Esophagus squamous epithelium (tissue), 5 donors: ENCODE data around the gene HBS1L. TPM values are rescaled to one million over a fixed set of nuclear protein-coding genes. Genes with fewer than 3 reads are reported as not detected.

Experiments used
- DNase-seq: peaks from one replicate; lab custom pipeline; 2025; lab: John Stamatoyannopoulos, UW
- H3K27ac ChIP-seq, 4 donors: fragments of 200-600 bp; sonication (generic); one replicate each; pipeline ENCODE4 v1.5.1; 2016 to 2019; ENCODE audit warnings: mild to moderate bottlenecking in 1 of 4
- H3K27me3 ChIP-seq, 4 donors: fragments of 200-600 bp; sonication (generic); 1 replicate in 3 of 4; 2 replicates in 1 of 4; pipeline versions ENCODE4 v1.5.1 to v1.6.0; 2017 to 2021; ENCODE audit warnings: antibody characterized with exemption in 1 of 4
- H3K36me3 ChIP-seq, 3 donors: fragments of 200-600 bp; sonication (generic); one replicate each; pipeline ENCODE4 v1.5.1; 2016 to 2019
- H3K4me1 ChIP-seq, 3 donors: fragments of 200-600 bp; sonication (generic); one replicate each; pipeline ENCODE4 v1.5.1; 2017 to 2019
- H3K4me3 ChIP-seq, 4 donors: fragments of 200-600 bp; sonication (generic); 1 replicate in 3 of 4; 2 replicates in 1 of 4; pipeline ENCODE4 v1.5.1; 2016 to 2019; ENCODE audit warnings: mild to moderate bottlenecking in 2 of 4, moderate library complexity in 1 of 4
- H3K9me3 ChIP-seq, 3 donors: fragments of 200-600 bp; sonication (generic); one replicate each; pipeline ENCODE4 v1.5.1; 2016 to 2019
- CTCF ChIP-seq, 6 experiments: fragments of 450-650 bp in 4 of 6; fragments of 200-600 bp in 2 of 6; sonication (generic) in 2 of 6; IDR thresholded peaks; one replicate each; pipeline ENCODE4 v1.5.1; 2016 to 2019; ENCODE audit warnings: antibody characterized with exemption in 6 of 6, mild to moderate bottlenecking in 4 of 6, moderate library complexity in 4 of 6
- POLR2A ChIP-seq, 4 donors: fragments of 450-650 bp; IDR thresholded peaks; one replicate each; pipeline ENCODE4 v1.6.1; 2017; ENCODE audit warnings: antibody characterized with exemption in 4 of 4, mild to moderate bottlenecking in 4 of 4, moderate library complexity in 3 of 4
- WGBS, 2 donors: methylation state at CpG; one replicate each; pipeline ENCODE4 v1.1.5; 2018; 5-methylcytosine and 5-hydroxymethylcytosine counted together
- intact Hi-C: fragments of 100-400 bp; cut with DNase I; formaldehyde crosslinking; loops from one replicate; pipeline ENCODE4 v1.15.0; 2022
- total RNA-seq, 4 donors: library from RNA; depleted of rRNA; stranded (reverse); fragments of >200 nt; gene quantifications; one replicate each; pipeline ENCODE4 v1.1.0, GENCODE V29; 2016
- donor health status: DM: yes; HTN: yes; CAD: no.

The HBS1L gene
- total RNA-seq, 4 donors from 2014 or later = 41.6 to 65.3 (median 45.8) TPM

- DNase-seq = no peak
- Histone ChIP-seq H3K4me3 (no peak overlapping the region), H3K9me3 (no peaks in the 10 kb centered on the region), H3K36me3 (peaks cover 0 to 60% (median 6%) of the 10 kb centered on the region in 3 donors), H3K27me3 (no peaks in the 10 kb centered on the region), H3K4me1 (peaks cover 0 to 24% (median 3%) of the 10 kb centered on the region in 3 donors), H3K27ac (no peak overlapping the region)
- TF ChIP-seq POLR2A (IDR thresholded peaks at IDR 0.05) = no peak
- 46 to 55% methylated on average over 3 of the region's 3 CpGs for WGBS, 2 donors
- intact Hi-C loops = no loop called here
Observed at GRCh38 chr6:135044639-135045038, 10.0 kb downstream of the HBS1L start.

- DNase-seq = no peak
- no peaks in the 10 kb centered on the region for H3K9me3 ChIP-seq
- WGBS, 2 donors = 66 to 81% methylated on average over 2 of the region's 2 CpGs
Observed at GRCh38 chr6:135043846-135044245, 10.8 kb downstream of the HBS1L start.

GRCh38 chr6:135043364-135043763, 11.3 kb downstream of the HBS1L start:
- 77 to 85% methylated on average over 3 of the region's 3 CpGs for WGBS, 2 donors
- H3K9me3 ChIP-seq = no peaks in the 10 kb centered on the region
- peaks cover 0 to 59% (median 6%) of the 10 kb centered on the region in 3 donors for H3K36me3 ChIP-seq
- no peak for DNase-seq
- no peak overlapping the region for H3K4me3 ChIP-seq
- TF ChIP-seq CTCF (IDR thresholded peaks at IDR 0.05) (no peak), POLR2A (IDR thresholded peaks at IDR 0.05) (no peak)
- intact Hi-C loops = no loop called here
- peaks cover 0 to 24% (median 3%) of the 10 kb centered on the region in 3 donors for H3K4me1 ChIP-seq
- no peaks in the 10 kb centered on the region for H3K27me3 ChIP-seq
- H3K27ac ChIP-seq = no peak overlapping the region

More at GRCh38 chr6:135043846-135044245, 10.8 kb downstream of the HBS1L start:
- peaks cover 0 to 24% (median 3%) of the 10 kb centered on the region in 3 donors for H3K4me1 ChIP-seq
- TF ChIP-seq POLR2A (IDR thresholded peaks at IDR 0.05) = no peak
- TF ChIP-seq CTCF (IDR thresholded peaks at IDR 0.05) = no peak
- H3K4me3 ChIP-seq = no peak overlapping the region
- intact Hi-C loops = no loop called here
- H3K27ac ChIP-seq = no peak overlapping the region
- H3K36me3 ChIP-seq = peaks cover 0 to 60% (median 6%) of the 10 kb centered on the region in 3 donors
- H3K27me3 ChIP-seq = no peaks in the 10 kb centered on the region

DNA sequence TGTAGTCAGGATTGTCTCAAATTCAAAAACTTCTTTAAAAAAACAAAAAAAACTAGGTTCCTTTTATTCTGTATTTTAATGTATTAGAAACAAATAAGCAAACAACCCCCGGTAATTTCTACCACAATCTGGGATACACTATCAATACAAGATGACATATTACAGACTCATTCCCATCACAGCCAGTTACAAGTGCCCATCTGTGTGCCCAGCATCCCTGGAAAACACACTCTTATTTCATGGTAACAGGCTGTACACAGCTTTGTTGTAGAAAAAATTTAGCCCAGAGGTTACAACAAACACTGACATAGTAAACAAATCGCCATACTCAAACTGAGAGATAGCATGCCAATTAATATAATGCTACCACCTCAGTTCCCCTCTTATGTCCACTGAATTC, 16.3 kb downstream of the HBS1L start:
- peaks cover 0 to 83% (median 0%) of the 10 kb centered on the region in 3 donors for H3K36me3 ChIP-seq
- H3K9me3 ChIP-seq = no peaks in the 10 kb centered on the region
- no peak overlapping the region for H3K4me3 ChIP-seq
- DNase-seq = no peak
- no peak overlapping the region for H3K27ac ChIP-seq
- no peaks in the 10 kb centered on the region for H3K27me3 ChIP-seq
- TF ChIP-seq CTCF (IDR thresholded peaks at IDR 0.05) = no peak
- 91 to 93% methylated on average over 2 of the region's 2 CpGs for WGBS, 2 donors
- peaks cover 0 to 1% (median 0%) of the 10 kb centered on the region in 3 donors for H3K4me1 ChIP-seq
- intact Hi-C loops = no loop called here

DNA sequence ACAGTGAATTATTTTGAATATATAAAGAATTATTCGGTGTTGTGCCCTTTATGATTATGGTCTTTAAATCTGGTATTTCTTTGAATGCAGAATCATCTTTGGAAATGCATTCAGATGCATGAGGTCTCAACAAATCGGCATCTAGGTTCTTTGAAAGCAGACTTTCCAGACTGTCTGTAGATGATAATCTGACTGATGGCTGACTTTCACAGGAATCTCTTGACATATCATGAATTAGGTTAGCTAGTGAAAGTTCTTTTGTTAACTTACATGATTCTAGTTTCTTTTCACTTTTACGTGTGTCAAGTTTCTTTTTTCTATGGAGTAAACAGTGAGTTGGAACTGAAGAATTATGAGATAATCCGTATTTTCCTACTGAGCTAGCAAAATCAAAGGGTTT, 17.1 kb downstream of the HBS1L start:
- TF ChIP-seq POLR2A (IDR thresholded peaks at IDR 0.05) (no peak), CTCF (IDR thresholded peaks at IDR 0.05) (no peak)
- Histone ChIP-seq H3K27ac (no peak overlapping the region), H3K27me3 (no peaks in the 10 kb centered on the region), H3K4me1 (no peaks in the 10 kb centered on the region), H3K36me3 (peaks cover 0 to 84% (median 0%) of the 10 kb centered on the region in 3 donors), H3K4me3 (no peak overlapping the region), H3K9me3 (no peaks in the 10 kb centered on the region)
- 86 to 88% methylated on average over 4 of the region's 4 CpGs for WGBS, 2 donors
- no peak for DNase-seq
- intact Hi-C loops = no loop called here
